ENCODE results near the gene ATF6B.
A peak's percentile ranks its signal among the peaks of the same experiment; 100 is the strongest.
"Not testable (repeated sequence)": the region's sequence is repeated elsewhere in the genome, so short reads cannot be mapped to it uniquely, and the experiment has no call there.

Gene ATF6B

DNA sequence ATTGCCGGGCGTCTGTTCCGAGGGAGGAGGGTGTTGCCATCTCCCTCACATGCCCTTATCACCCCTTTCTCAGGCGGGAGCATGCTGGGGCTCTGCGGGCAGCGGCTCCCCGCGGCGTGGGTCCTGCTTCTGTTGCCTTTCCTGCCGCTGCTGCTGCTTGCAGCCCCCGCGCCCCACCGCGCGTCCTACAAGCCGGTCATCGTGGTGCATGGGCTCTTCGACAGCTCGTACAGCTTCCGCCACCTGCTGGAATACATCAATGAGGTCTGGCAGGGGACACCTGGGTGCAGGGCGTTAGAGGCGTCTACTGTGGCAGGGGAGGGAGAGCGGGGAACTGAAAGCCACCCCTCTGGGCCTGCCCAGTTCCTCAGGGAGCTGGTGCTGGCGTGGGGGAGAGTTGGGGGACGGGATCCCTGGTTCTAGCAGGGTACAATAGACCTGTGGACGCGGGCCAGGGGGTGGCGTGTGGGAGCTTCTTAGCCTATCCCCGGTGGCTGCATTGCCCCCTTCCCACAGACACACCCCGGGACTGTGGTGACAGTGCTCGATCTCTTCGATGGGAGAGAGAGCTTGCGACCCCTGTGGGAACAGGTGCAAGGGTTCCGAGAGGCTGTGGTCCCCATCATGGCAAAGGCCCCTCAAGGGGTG is 26.6 kb upstream of the ATF6B start:
- DNase-seq (ENCODE audit: low spot score) = peak; percentile 70

DNA sequence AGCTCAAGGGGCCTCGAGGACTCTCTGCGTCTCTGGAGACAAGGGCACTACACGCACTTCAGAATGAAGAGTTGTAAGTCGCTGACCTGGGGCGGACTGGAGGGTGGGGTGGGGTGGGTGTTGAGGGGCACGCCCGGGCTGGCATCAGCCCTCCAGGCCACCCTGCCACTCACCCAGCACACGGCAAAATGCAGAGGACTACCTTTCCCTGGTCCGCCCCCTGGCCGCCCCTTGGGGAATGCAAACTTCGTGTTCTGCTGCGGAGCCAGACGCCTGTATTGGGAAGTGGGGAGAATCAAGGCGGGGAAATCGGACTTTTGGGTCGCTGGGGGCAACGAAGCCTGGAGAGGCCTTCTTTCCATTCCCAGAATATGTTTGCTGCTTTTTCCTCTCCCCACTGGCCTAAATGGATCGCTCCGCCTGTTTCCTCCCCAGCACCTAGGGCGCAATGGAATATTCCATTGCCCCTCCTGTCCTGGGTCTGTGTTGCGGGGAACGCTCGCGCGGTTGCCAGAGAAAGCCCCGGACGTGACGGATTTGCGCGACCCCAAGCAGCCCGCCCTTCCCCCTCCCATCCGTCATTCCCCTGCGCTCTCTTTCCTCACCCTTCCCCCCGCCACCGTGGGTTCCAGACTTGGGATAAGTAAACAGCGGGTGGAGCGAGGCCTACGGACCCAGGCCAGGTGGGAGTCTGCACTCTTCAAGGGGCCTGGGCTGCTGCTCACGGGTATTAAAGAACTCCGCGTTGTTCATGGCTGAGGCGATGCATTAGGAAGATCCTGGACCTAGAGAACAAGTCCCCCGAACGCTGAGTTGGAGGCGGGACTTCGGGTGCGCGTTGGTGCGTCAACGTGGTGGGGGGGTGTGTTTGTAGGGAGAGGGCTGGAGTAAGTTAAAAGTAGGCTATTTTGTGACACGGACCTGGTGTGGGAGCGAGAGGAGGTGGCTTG is 25.8 kb upstream of the ATF6B start, which contains the start of gene PPT2:
Gene PPT2 (plus strand): TSS at position 578 of the 950 bp plus-strand sequence. CDS start 454 bp downstream, outside the sequence.
- DNase-seq (ENCODE audit: low spot score) = peak; percentile 62

DNA sequence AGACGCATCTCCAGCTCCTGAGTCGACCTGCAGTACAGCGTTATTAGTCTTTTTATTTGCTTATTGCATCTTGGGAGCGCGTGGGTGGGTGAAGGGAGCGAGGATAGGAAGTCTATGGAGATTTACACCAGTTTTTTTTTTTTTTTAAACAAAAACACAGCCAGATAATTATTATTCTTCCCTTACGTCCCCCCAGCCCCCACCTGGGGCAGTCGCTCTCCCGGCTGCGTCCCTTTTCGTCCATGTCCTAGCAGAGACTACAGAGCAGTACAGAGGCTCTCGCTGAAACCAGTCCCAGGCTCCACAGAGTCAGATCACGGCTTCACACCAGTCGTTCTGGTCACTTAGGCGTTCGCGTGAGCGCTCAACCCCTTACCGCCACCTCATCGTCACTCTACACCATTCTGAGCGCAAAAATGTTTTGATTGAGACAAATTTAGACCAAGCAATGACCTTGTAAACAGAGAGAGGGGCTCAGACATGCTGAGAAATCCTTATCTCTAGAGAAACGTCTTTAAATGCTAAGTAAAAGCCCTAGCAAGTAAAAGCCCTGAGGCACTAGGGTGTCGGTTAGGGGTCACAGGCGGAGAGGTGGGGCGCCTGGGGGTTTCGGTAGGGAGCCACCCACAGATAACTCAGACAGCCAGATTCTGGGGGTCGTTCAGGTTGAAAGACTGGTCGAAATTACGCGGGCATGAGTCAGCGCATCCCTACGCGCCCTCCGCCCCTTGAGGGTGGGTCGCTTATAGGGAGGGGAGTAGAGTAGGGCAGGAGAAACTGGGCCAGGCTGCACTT is 24.9 kb upstream of the ATF6B start:
- no peak for DNase-seq (ENCODE audit: low spot score)

DNA sequence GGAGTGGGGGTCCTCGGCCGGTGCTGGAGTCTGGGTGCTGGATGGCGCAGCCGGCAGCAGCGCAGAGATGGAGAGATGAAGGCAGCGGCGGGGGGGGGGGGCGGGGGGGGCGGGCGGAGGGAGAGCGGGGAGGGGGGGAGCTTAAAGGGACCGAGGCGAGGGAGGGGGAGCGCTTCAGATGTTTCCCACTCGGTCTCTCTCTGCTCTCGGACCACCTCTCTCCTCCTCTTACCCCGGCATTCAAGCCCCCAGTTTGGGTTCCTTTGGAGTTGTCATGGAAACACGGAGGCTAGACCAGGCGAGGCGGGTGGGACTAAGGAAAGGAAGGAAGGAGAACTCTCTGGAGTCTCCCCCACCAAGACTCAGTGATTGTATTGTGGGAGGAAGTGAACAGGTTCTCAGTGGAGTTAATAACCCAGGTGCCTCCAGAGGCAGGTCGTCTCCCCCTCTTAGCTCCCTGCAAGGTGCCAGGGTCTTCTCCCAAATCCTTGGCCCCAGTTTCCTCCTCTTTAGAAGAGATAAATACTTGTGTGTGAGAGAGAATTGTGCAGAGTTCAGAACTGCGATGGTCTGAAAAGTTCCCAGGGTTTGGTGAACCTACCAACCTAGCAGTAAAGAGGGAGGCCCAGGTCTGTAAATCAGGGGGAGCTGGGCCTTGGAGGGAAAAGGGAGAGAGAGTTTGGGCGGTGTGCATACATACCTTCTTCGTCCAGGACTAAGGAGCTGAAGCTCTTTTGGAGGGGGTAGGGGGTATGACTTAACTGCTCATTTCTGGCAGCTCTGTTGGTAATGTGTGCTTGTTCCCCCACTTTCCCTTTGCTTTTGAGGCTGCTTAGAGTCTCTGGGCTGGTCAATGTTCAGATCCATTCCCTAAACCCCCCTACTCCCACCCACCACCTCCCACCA is 24.1 kb upstream of the ATF6B start, which contains the start of gene PRRT1:
Gene PRRT1 (minus strand): TSS at position 77 of the 906 bp plus-strand sequence. CDS start 112 bp downstream, outside the sequence.
- DNase-seq (ENCODE audit: low spot score) = no peak

DNA sequence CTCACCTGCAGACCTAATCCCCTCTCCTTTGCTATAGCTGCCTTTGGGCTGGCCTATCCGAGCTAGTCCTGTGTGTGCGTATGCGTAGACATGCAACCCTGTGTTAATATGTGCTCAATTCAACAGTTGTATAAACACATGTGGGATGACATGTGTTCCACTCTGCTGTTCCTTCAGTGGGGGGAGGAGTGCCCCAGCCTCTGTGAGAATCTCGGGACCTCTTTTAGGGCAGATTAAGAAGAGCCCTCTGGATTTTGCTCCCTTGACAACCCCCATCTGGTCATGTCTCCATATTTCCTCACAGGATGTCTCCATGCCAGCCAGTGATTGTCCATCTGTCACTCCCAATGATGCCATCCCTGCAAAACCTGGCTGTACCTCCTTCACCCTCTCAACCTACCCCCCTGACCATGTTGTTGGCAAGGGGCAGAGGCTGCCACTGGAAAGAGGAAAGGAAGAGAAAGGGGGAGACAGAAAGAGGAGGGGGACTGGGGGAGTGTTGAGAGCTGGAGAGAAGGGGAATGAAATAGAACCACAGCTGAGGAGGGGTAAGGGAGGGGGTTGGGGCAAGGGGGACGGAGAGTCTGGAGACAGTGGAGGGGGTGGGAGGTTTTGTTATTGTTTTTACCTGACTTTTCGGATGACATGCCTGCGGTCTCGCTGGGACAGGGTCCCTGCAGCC is 23.3 kb upstream of the ATF6B start:
- no peak for DNase-seq (ENCODE audit: low spot score)

DNA sequence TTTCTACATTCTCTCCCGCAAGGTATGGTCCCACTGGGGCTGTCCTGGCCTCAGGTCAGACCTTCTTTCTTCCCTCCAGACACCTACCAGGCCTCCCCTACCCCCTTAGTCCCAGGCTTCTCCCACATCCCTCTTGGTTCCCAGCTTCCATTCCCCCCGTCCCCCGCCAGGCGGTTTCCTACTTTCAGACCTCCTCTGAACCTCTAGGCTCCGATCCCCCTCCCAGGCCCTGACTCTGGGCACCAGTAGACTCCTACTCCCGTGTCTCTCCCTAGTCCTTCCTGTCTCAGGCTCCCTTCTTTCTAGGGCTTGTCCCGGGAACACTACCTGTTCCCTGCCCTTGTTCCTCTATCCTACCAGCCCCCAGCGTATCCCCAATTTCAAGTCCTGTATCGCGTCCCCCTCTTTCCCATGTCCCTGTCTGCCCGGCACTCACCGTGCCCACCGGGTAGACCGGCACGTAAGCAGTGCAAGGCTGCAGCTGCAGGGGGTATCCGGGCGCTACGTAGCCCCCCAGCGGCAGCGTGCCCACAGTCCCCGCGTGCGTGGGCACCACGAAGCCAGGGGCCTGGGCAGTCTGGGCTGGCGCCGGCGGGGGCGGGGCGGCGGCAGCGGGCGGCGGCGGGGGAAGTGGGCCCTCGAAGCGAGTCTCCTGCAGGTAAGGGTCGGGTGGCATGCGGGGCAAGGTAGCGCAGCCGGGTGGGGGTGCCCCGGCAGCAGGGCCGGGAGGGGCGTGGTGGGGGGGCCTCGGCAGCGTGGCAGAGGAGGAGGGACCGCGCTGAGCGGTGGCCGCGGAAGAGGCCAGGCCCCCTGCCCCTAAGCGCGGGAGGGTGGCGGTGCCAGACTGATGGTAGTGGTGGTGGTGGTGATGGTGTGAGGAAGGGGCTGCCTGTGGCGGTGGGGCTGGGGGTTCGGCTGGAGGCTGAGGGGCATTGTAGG is 22.2 kb upstream of the ATF6B start:
- no peak for DNase-seq (ENCODE audit: low spot score)

DNA sequence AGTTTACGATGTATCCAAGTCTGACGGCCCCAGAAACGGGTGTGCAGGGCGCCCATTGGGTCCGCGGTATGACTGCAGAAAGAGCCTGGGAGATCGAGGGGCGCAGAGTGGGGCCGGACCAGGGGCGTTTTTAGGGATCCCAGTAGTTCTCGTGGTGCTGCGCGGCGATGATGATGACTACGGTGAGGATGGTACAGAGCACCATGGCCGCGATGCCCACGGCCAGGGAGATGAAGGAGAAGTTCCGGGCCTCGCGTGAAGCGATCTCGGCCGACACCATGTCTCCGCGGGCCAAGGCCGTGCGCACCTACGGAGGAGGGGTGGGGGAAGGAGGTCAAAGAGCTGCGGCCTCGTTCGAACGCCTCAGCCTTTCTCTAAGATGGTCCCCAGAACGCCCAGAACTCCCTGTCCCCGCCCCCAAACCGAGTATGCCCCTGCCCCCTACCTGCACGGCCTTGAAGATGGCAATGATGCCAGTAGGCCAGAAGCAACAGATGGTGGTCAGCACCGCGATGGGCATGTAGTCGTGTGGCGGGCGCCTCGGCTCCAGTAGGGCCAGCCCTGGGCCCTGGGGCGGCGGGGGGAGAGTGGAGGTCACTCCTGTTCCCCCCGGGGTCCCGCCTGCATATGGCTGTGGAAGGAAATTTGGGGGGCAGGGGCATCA is 21.2 kb upstream of the ATF6B start:
- no peak for DNase-seq (ENCODE audit: low spot score)

DNA sequence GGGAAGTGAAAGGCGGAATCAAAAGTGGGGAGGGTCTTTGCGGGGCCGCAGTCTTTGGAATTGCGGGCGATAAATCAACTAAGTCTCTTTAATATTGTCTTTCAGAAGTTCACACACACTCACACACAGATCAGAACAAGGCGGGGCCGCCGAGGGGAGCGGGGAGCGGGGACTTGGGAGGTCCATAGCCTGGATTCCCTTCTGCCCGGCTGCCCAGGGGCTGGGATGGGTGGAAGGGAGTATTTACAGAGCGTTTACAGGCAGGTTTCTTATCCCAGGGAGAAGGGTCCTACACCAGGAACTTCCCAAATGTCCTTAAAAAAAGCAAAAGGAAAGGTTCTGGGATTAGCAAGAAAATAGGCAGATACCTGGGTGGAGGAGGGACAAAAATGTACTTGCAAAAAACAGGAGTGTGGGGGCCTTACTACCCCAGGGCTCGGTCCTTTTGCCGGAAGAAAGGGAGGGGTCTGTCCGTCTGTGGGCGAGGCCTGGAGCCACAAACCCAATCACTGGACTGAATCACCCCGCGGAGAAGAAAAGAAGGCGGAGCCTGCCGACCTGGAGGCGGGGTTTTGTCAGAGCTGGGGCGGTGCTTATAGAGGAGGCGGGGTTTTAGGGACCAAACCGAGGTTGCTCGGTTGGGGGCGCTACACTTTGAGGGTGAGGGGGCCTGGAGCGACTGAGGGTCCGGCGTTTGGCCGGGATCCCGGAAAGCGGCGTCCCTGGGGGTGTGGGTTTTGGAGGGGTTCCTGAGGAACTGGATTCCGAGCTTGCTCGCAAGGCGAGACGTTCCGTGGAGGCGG is 20.4 kb upstream of the ATF6B start:
- DNase-seq (ENCODE audit: low spot score) = peak; percentile 64

DNA sequence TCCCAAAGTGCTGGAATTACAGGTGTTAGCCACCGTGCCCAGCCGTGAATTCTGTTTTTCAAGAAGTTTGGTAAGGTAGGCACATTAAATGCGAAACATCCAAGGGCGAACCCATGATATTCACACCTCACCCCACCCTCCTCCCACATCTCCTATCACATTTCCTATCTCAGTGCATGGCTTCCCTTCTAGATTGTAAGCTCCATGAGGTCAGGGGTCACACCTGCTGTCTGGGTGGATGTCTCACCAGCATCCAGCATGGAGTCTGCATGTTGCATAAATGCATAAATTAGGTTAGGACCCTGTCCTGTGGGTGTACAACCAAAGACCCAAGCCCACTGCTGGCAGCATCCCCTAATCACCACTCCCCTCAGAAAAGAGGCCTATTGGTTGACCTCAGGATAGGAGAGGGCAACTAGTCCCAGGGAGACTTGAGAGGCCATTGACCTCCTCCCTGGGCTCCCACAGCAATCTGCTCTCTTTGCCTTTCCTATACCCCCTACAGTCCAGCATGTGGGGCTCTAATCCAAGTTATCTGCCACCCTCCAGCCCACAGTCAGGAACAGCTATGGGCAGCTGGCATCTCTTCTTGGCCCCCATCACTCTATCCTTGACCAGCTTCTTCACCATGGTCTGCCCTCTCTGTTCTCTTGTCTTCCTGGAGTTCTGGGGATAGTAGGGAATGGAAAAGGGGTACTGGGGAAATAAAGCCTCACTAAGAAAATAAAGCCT is 19.5 kb upstream of the ATF6B start:
- no peak for DNase-seq (ENCODE audit: low spot score)

DNA sequence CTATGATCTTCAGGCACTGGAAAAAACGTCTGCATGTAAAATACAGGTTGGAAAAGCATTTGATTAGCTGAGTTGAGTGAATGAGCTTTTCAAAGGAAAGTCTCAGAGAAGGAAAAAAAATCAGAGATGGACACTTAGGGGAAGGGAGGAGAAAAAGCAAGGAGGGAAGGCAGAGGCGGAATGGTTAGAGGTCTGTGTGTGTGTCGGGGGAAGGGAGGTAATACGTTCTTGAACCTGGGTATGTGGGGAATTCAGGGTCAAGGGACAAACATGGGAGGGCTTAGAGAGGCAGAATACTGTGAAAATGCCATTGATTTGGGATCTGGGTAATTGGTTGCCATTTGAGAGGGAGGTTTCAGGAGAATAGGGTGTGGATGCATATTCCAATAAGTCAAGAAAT is 18.6 kb upstream of the ATF6B start:
- no peak for DNase-seq (ENCODE audit: low spot score)

DNA sequence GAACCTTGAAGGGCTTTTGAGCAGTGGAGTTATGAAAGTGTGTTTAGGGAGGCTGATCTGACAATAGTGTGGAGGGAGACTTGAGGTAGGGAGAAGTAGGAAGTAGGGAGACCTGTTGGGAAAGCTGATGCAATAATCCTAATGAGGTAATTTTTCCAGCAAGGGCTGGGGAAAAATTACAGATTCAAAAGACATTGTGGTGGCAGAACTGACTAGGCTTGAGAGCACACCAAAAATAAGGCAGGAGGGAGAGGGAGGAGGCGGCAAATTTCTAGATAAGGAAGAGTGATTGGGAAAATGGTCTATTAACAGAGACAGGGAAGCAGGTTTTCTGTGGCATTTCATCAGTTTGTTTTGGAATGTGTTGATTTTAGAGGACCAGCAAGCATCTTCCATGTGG is 18.2 kb upstream of the ATF6B start:
- DNase-seq (ENCODE audit: low spot score) = no peak

DNA sequence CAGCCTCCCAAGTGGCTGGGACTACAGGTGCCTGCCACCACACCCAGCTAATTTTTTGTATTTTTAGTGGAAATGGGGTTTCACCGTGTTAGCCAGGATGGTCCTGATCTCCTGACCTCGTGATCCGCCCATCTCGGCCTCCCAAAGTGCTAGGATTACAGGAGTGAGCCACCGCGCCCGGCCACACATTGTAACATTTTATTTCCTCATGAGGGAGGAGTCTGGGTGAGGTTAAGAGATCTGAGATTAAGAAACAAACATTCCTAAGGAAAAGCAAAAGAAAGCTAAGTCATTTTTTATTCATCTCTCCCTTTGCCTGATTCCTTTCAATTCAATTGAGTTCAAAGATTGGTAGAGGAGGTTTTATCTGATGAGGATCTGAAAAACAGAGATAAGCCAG is 16.2 kb upstream of the ATF6B start:
- DNase-seq (ENCODE audit: low spot score) = not testable (repeated sequence)

DNA sequence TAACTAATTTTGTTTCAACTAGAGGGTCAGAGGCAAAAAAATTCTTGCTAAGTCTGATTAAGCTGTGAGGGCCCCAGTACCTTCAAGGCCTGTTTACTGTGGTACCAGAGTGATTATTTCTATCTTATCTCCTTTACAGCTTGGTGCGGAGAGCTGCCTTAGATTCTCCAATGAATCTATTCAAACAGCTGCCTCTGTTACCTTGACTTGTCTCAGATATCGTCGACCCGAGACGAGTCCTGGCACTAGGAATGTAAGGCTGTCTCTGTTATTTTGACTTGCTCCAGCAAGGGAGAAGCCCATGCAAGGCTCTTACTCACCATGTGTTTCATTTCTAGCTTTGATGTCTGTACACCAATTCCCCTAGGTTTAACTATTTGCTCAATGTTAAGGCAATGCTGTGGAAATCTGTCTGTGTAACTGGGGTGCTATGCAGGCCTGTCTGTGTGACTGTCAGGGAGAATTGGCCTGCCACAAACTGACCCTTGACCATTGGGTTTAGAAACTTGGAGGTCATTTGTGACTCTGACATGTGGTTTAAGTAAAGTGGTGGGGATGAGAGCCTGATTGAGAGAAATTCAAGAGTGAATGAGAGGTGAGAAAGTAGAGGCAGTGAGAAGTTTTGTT is 12.5 kb upstream of the ATF6B start:
- DNase-seq (ENCODE audit: low spot score) = no peak

DNA sequence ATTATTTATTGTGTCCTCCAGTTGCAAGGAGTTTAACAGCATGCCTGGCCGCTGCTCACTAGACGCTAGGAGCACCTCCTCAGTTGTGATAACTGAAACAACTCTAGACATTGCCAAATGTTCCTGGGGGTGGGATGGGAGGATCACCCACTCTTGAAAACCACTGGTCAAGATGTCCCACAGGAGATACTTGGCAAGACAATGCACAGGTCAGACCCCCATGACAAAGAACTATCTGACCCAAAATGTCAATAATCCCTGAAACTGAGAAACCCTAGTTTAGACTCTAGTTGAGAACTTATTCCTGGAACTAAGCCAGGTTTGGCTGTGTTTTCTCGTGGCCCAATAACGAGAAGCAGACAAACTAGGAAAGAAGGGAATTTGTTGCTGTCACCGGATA is 11.5 kb upstream of the ATF6B start:
- no peak for DNase-seq (ENCODE audit: low spot score)

DNA sequence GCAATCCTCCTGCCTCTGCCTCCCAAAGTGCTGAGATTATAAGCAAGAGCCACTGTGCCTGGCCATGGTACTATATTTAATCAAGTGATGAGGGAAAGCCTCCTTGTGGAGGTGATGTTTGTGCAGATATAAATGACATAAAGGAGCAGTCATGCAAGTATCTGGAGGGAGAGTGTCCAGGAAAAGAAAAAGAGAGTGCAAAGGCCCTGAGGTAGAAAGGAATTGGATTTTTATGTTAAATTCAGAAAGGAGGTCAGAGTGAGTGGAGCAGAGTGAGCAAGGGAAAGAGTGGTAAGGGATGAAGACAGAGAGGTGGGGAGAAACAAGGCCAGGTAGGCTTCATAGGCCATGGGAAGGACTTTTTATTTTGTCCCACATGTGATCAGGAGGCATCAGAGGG is 9.4 kb upstream of the ATF6B start:
- no peak for DNase-seq (ENCODE audit: low spot score)

DNA sequence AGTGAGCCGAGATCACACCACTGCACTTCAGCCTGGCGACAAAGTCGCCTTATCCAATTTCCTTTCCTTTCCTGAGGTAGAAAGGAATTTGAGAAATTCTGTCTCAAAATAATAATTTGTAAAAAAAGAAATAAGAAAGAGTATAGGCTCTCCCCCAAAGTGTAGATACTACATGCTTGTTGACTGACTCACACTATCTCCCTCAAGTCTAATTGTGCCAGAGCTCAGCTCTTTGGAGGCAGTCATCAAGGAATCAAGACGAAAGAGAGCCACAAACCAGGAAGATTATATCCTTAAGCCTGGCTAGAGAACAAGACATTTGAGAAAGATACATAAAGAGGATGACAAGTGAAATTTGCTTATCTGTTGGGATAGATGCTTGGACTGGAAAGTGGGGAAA is 5.7 kb upstream of the ATF6B start:
- no peak for DNase-seq (ENCODE audit: low spot score)

DNA sequence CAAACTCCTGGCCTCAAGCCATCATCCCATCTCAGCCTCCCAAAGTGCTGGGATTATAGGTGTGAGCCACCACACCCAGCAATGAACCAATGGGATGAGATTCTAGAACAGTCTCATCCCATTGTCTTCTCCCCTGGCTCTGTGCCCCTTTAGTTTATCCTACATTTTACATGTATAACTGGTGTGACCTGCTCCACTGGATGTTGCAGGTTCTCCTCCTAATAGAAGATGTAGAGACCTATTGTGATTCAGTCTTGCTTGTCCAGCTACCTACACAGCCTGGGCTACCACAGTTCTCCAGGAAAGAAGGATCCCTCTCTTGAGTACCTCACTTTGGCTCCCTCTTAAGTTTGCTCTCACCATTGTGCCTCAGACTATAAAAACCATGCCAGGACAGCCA is 4.1 kb upstream of the ATF6B start:
- DNase-seq (ENCODE audit: low spot score) = no peak

All from CD4-positive, alpha-beta T cell treated with Interleukin-2 at 100 ng/mL for 4 hours (primary cell).